A549 (cell line): ENCODE measurements around the gene TMCO4. TPM values are rescaled to one million over a fixed set of nuclear protein-coding genes. Genes with fewer than 3 reads are reported as not detected.

Experiments used
- ATAC-seq, 2 experiments: fragments of 200-7000 bp in 1 of 2; fragments of >200 bp in 1 of 2; cut with Nextera tagmentation in 1 of 2; cut with Tn5 transposase in 1 of 2; 3 replicates each; pipeline versions ENCODE4 v1.8.0 to v1.9.1; 2018 to 2020; ENCODE audit warnings: mild to moderate bottlenecking in 1 of 2, moderate library complexity in 1 of 2
- CTCF ChIA-PET: fragments of 300-600 bp; sonication (Branson Sonifier 250); formaldehyde crosslinking; extraction: SDS; loops from one replicate; lab custom pipeline; 2021; ENCODE audit warnings: antibody characterized with exemption, inconsistent platforms; lab: Yijun Ruan, JAX
- POLR2A ChIA-PET: fragments of 350-600 bp; formaldehyde crosslinking; extraction: SDS; loops from one replicate; lab custom pipeline; 2021; ENCODE audit warnings: antibody characterized with exemption, inconsistent platforms; lab: Yijun Ruan, JAX
- DNase-seq, 2 experiments: peaks; one replicate each; pipeline versions ENCODE4 v3.0.0 to v3.0.0-alpha.2; 2011 to 2016; ENCODE audit warnings: low read depth in 1 of 2, low spot score in 1 of 2
- FAIRE-seq: peaks from 2 replicates; lab custom pipeline; 2011; peaks lifted over from hg19 to GRCh38; lab: Jason Lieb, UNC
- H3K27ac ChIP-seq, 2 experiments: fragments of >200 bp; sonication (Bioruptor Twin); formaldehyde crosslinking; 3 replicates each; pipeline ENCODE4 v1.5.1; 2016 to 2017
- H3K4me1 ChIP-seq: fragments of >200 bp; sonication (Bioruptor Twin); formaldehyde crosslinking; 3 replicates; pipeline ENCODE4 v1.6.1; 2016
- H3K4me2 ChIP-seq: fragments of >200 bp; sonication (Bioruptor Twin); formaldehyde crosslinking; 3 replicates; pipeline ENCODE4 v1.6.1; 2016
- H3K4me3 ChIP-seq: fragments of >200 bp; sonication (Bioruptor Twin); formaldehyde crosslinking; 3 replicates; pipeline ENCODE4 v1.5.1; 2016
- H3K9me3 ChIP-seq: fragments of >200 bp; sonication (Bioruptor Twin); formaldehyde crosslinking; 3 replicates; pipeline ENCODE4 v1.6.1; 2016
- BHLHE40 ChIP-seq: IDR thresholded peaks from 2 replicates; pipeline ENCODE4 v1.6.1; 2012; ENCODE audit warnings: low read depth, low read length, inconsistent platforms
- CBX2 ChIP-seq: fragments of 200-600 bp; sonication (generic); IDR thresholded peaks from 2 replicates; pipeline ENCODE4 v1.6.1; 2016; ENCODE audit warnings: low read depth, mild to moderate bottlenecking, borderline replicate concordance
- CBX8 ChIP-seq: fragments of 200-600 bp; sonication (generic); IDR thresholded peaks from 2 replicates; pipeline ENCODE4 v1.6.1; 2016
- CEBPB ChIP-seq, 2 experiments: fragments of >200 bp in 1 of 2; sonication (Bioruptor Twin) in 1 of 2; formaldehyde crosslinking in 1 of 2; IDR thresholded peaks; 2 replicates each; pipeline ENCODE4 v1.6.1; 2012 to 2016
- EHF ChIP-seq: fragments of 250-450 bp; sonication (Bioruptor Pico); IDR thresholded peaks from 2 replicates; pipeline ENCODE4 v1.5.0; 2020; ENCODE audit warnings: mild to moderate bottlenecking
- EP300 ChIP-seq, 2 experiments: fragments of >200 bp; sonication (Bioruptor Twin); formaldehyde crosslinking; IDR thresholded peaks; 2 replicates in 1 of 2; 3 replicates in 1 of 2; pipeline ENCODE4 v1.6.1; 2016 to 2017
- FOSB ChIP-seq: fragments of 250-450 bp; sonication (Bioruptor Pico); IDR thresholded peaks from 2 replicates; pipeline ENCODE4 v1.5.0; 2020; ENCODE audit warnings: mild to moderate bottlenecking, moderate library complexity
- FOSL2 ChIP-seq, 2 experiments: fragments of 450-650 bp in 1 of 2; fragments of >200 bp in 1 of 2; sonication (Bioruptor Twin) in 1 of 2; formaldehyde crosslinking; IDR thresholded peaks; 2 replicates each; pipeline versions ENCODE4 v1.5.0 to v1.6.1; 2016 to 2020; ENCODE audit warnings: mild to moderate bottlenecking in 1 of 2, moderate library complexity in 1 of 2
- HDAC2 ChIP-seq: fragments of 200-600 bp; sonication (generic); IDR thresholded peaks from 2 replicates; pipeline ENCODE4 v1.6.1; 2016
- HOXB5 ChIP-seq: fragments of 250-450 bp; sonication (Bioruptor Pico); IDR thresholded peaks from 2 replicates; pipeline ENCODE4 v1.5.0; 2020; ENCODE audit warnings: mild to moderate bottlenecking, moderate library complexity
- KDM1A ChIP-seq: fragments of 200-600 bp; sonication (generic); IDR thresholded peaks from 2 replicates; pipeline ENCODE4 v1.6.1; 2016; ENCODE audit warnings: low read depth, mild to moderate bottlenecking
- MYC ChIP-seq: IDR thresholded peaks from 2 replicates; pipeline ENCODE4 v1.6.1; 2012; ENCODE audit warnings: mild to moderate bottlenecking, inconsistent platforms, low read length, improper control_type of control experiment, borderline replicate concordance
- NPAS2 ChIP-seq: fragments of 250-450 bp; sonication (Bioruptor Pico); IDR thresholded peaks from 2 replicates; pipeline ENCODE4 v1.8.0; 2022; ENCODE audit warnings: mild to moderate bottlenecking, moderate library complexity, borderline replicate concordance
- NR3C1 ChIP-seq: fragments of >200 bp; sonication (Bioruptor Twin); formaldehyde crosslinking; IDR thresholded peaks from 3 replicates; pipeline ENCODE4 v1.6.1; 2017
- POLR2A ChIP-seq: IDR thresholded peaks from 2 replicates; pipeline ENCODE4 v1.6.1; 2012; ENCODE audit warnings: mild to moderate bottlenecking, low read length
- POLR2AphosphoS2 ChIP-seq: conservative IDR thresholded peaks from 2 replicates; pipeline ENCODE4 v1.6.1; 2012; ENCODE audit warnings: low read length, improper control_type of control experiment, inconsistent platforms
- RAD21 ChIP-seq, 2 experiments: fragments of >200 bp in 1 of 2; sonication (Bioruptor Twin) in 1 of 2; formaldehyde crosslinking in 1 of 2; IDR thresholded peaks in 1 of 2; conservative IDR thresholded peaks in 1 of 2; 2 replicates in 1 of 2; 3 replicates in 1 of 2; pipeline ENCODE4 v1.6.1; 2012 to 2018; ENCODE audit warnings: inconsistent platforms in 1 of 2
- RCOR1 ChIP-seq: fragments of 150-350 bp; IDR thresholded peaks from 2 replicates; pipeline ENCODE4 v1.6.1; 2014; ENCODE audit warnings: antibody characterized with exemption, low read length, low read depth
- ZC3H11A ChIP-seq: fragments of 450-650 bp; IDR thresholded peaks from 2 replicates; pipeline ENCODE4 v1.6.1; 2014; ENCODE audit warnings: antibody characterized with exemption, mild to moderate bottlenecking
- ZFP36 ChIP-seq: fragments of 450-650 bp; IDR thresholded peaks from 2 replicates; pipeline ENCODE4 v1.6.1; 2014; ENCODE audit warnings: borderline replicate concordance; ENCODE audit not compliant: partially characterized antibody
- ZNF302 ChIP-seq: fragments of 250-450 bp; sonication (Bioruptor Pico); IDR thresholded peaks from 2 replicates; pipeline ENCODE4 v1.9.0; 2021; ENCODE audit warnings: inconsistent platforms, mild to moderate bottlenecking, moderate library complexity
- ZSCAN20 ChIP-seq: fragments of 250-450 bp; sonication (Bioruptor Pico); IDR thresholded peaks from 2 replicates; pipeline ENCODE4 v1.8.0; 2022; ENCODE audit warnings: mild to moderate bottlenecking, moderate library complexity
- WGBS: methylation state at CpG from one replicate; pipeline ENCODE4 v1.1.6; 2017; ENCODE audit errors: missing lambda C conversion rate; 5-methylcytosine and 5-hydroxymethylcytosine counted together
- polyA plus RNA-seq, 4 experiments: library from polyadenylated mRNA; depleted of rRNA in 3 of 4; stranded (reverse); fragments of >200 nt; fragmentation: RNase III in 1 of 4; extraction: RNeasy Plus Mini Kit Qiagen cat#74134 plus additional on column Dnase treatment in 1 of 4; gene quantifications; 2 replicates in 3 of 4; 3 replicates in 1 of 4; pipeline ENCODE4 v1.2.3, GENCODE V29; 2011 to 2017
- TF ChIP-seq, protein P1 (sequence below): IDR thresholded peaks from 2 replicates; pipeline ENCODE4 v1.6.1; 2012
- TF ChIP-seq, protein P2 (sequence below): IDR thresholded peaks from 2 replicates; pipeline ENCODE4 v1.6.1; 2012; ENCODE audit warnings: low read depth, borderline replicate concordance
- TF ChIP-seq, protein P3 (sequence below): fragments of 150-350 bp; IDR thresholded peaks from 2 replicates; pipeline ENCODE4 v1.6.1; 2014; ENCODE audit warnings: low read depth, mild to moderate bottlenecking, low read length

TMCO4 gene
- polyA plus RNA-seq, 2 of the 4 experiments (the other 2 are of a cell fraction) = 4.0 to 4.6 TPM

GRCh38 chr1:19780267-19780877 lies 19.3 kb downstream of the TMCO4 start:
- no peaks in the 10 kb centered on the region for H3K9me3 ChIP-seq
- TF ChIP-seq ZC3H11A = no peak
- TF ChIP-seq RAD21 (conservative IDR thresholded peaks at IDR 0.05 in 1 of 2, IDR thresholded peaks at IDR 0.05 in 1 of 2) = no peak
- TF ChIP-seq, protein P1, sequence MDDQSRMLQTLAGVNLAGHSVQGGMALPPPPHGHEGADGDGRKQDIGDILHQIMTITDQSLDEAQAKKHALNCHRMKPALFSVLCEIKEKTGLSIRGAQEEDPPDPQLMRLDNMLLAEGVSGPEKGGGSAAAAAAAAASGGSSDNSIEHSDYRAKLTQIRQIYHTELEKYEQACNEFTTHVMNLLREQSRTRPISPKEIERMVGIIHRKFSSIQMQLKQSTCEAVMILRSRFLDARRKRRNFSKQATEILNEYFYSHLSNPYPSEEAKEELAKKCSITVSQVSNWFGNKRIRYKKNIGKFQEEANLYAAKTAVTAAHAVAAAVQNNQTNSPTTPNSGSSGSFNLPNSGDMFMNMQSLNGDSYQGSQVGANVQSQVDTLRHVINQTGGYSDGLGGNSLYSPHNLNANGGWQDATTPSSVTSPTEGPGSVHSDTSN = no peak
- TF ChIP-seq NPAS2 = no peak
- TF ChIP-seq ZFP36 = no peak
- TF ChIP-seq BHLHE40 = no peak
- TF ChIP-seq MYC = no peak
- TF ChIP-seq KDM1A = no peak
- no peak for TF ChIP-seq POLR2AphosphoS2
- TF ChIP-seq CBX8 = no peak
- no peak for TF ChIP-seq NR3C1
- TF ChIP-seq CBX2 = no peak
- TF ChIP-seq RCOR1 = no peak
- TF ChIP-seq POLR2A = no peak
- no peak for TF ChIP-seq HDAC2
- TF ChIP-seq, protein P2, sequence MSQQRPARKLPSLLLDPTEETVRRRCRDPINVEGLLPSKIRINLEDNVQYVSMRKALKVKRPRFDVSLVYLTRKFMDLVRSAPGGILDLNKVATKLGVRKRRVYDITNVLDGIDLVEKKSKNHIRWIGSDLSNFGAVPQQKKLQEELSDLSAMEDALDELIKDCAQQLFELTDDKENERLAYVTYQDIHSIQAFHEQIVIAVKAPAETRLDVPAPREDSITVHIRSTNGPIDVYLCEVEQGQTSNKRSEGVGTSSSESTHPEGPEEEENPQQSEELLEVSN = no peak
- no peak for TF ChIP-seq CEBPB (IDR thresholded peaks at IDR 0.05)
- TF ChIP-seq, protein P3, sequence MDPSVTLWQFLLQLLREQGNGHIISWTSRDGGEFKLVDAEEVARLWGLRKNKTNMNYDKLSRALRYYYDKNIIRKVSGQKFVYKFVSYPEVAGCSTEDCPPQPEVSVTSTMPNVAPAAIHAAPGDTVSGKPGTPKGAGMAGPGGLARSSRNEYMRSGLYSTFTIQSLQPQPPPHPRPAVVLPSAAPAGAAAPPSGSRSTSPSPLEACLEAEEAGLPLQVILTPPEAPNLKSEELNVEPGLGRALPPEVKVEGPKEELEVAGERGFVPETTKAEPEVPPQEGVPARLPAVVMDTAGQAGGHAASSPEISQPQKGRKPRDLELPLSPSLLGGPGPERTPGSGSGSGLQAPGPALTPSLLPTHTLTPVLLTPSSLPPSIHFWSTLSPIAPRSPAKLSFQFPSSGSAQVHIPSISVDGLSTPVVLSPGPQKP = no peak
- TF ChIP-seq, all 56 proteins: peak for 0
- no peaks in the 10 kb centered on the region for H3K4me1 ChIP-seq
- no peak overlapping the region for H3K4me3 ChIP-seq
- ATAC-seq (no peak), DNase-seq (no peak), FAIRE-seq (no peak)
- POLR2A ChIA-PET = no interaction called here
- CTCF ChIA-PET = interaction anchor here (1.2 kb wide), 1 partner anchor 19 kb away, joined by 3 read pairs; no protein-coding TSS in a partner anchor
- 83% methylated on average over 6 of the region's 11 CpGs for WGBS
- H3K27ac ChIP-seq = no peak overlapping the region
- no peak overlapping the region for H3K4me2 ChIP-seq

DNA sequence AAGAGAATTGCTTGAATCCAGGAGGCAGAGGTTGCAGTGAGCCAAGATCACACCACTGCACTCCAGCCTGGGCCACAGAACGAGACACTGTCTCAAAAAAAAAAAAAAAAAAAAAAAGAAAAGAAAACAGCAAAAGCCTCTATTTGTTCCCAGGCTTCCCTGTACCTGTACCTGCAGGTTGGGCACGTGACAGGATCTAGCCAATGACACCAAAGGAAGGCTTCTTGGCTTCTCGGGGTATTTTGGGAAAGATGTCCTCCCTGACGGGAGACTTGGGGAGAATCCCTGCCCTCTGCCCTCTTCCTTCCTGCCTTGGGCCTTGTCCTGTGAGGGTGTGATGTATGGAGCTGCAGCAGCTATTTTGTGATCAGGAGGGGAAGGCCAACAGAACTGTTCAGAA lies 22.8 kb downstream of the TMCO4 start:
- ATAC-seq = no peak
- no peak overlapping the region for H3K27ac ChIP-seq
- TF ChIP-seq KDM1A (no peak), NR3C1 (no peak), EHF (CRISPR knock-in tag) (no peak), EP300 (IDR thresholded peaks at IDR 0.05) (no peak), ZSCAN20 (CRISPR knock-in tag) (no peak), HOXB5 (CRISPR knock-in tag) (no peak), FOSL2 (IDR thresholded peaks at IDR 0.05) (no peak), FOSL2 (CRISPR knock-in tag; IDR thresholded peaks at IDR 0.05) (no peak), ZC3H11A (no peak), POLR2A (no peak), ZNF302 (CRISPR knock-in tag) (no peak), FOSB (CRISPR knock-in tag) (no peak)
- TF ChIP-seq, all 56 proteins: peak for 0
- no peak for DNase-seq
- ChIA-PET POLR2A (no interaction called here), CTCF (interaction anchor here (0.6 to 1.6 kb wide), 2 partner anchors 16 to 38 kb away, joined by 3 to 5 read pairs; partner anchors contain the start of gene RNF186)
- 92% methylated on average over 4 of the region's 4 CpGs for WGBS
- Histone ChIP-seq H3K4me1 (no peaks in the 10 kb centered on the region), H3K9me3 (no peaks in the 10 kb centered on the region), H3K4me3 (no peak overlapping the region), H3K4me2 (no peak overlapping the region)
- no peak for FAIRE-seq
